NCI-H446 treated with DMSO at 0.1 percent for 48 hours (cell line): Measurements from ENCODE around the gene TPSAB1.
"Not testable (repeated sequence)": the region's sequence is repeated elsewhere in the genome, so short reads cannot be mapped to it uniquely, and the experiment has no call there.

Experiments used
- DNase-seq: peaks from one replicate; lab custom pipeline; 2025; lab: John Stamatoyannopoulos, UW

Gene TPSAB1

DNA sequence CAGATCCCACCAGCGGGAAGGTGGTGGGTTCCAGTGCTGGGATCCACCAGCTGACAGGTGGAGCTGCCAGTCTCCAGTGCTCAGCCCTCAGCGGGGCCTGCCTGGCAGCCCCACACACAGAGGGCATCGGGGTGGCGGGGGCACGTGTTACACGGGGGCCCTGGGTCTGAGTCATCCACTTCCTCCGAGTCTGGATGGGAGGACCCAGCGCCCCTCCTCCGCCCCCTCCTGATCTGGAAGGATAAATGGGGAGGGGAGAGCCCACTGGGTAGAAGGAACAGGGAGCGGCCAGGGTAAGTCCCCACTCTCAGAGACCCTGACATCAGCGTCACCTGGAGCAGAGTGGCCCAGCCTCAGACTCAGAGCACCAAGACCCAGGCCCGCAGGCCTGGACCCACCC, at the start of gene TPSAB1:
TSS of gene TPSAB1 (plus strand) at position 270 of the 400 bp plus-strand sequence. CDS start 234 bp downstream, outside the sequence.
- not testable (repeated sequence) for DNase-seq

DNA sequence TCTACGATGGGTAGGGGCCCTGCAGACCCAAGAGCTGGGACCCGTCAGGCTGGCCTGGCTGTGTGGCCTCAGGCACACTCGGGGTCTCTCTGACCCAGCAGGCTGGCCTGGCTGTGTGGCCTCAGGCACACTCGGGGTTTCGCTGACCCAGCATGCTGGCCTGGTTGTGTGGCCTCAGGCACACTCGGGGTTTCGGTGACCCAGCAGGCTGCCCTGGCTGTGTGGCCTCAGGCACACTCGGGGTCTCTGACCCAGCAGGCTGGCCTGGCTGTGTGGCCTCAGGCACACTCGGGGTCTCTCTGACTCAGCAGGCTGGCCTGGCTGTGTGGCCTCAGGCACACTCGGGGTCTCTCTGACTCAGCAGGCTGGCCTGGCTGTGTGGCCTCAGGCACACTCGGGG, 49.7 kb upstream of the TPSAB1 start:
- DNase-seq, result not testable (repeated sequence)

DNA sequence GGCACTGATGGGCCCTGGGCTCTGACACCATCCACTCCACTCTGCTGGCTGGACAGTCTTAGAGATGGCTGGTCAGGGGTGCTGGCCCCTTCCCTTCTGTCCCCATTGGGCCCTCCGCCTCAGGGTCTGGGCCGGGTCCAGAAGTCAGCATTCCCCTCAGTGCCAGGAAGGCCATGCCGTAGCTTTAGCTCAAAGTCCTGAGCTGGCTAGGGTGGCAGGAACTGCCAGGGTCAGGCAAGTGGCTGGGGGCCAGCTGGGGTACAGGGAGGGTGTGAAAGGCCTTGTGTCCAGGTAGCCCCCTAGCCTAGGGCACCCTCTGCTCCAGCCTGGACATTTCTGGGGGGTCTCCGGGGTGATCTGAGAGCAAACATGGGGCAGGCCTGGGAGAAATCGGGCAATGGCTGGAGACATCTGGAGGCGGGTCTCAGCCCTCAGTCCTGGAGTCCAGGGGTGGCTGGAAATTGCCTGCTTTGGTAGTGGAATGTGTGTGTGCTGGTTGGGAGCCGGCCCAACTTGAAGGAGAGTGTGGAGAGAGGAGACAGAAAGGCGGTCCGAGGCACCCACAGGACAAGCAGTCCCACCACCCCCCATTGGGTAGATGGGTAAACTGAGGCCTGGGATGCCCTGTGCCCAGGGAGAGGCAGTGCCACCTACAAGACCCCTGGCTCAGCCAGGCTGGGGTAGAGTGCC, 48.0 kb upstream of the TPSAB1 start:
- DNase-seq, result no peak

DNA sequence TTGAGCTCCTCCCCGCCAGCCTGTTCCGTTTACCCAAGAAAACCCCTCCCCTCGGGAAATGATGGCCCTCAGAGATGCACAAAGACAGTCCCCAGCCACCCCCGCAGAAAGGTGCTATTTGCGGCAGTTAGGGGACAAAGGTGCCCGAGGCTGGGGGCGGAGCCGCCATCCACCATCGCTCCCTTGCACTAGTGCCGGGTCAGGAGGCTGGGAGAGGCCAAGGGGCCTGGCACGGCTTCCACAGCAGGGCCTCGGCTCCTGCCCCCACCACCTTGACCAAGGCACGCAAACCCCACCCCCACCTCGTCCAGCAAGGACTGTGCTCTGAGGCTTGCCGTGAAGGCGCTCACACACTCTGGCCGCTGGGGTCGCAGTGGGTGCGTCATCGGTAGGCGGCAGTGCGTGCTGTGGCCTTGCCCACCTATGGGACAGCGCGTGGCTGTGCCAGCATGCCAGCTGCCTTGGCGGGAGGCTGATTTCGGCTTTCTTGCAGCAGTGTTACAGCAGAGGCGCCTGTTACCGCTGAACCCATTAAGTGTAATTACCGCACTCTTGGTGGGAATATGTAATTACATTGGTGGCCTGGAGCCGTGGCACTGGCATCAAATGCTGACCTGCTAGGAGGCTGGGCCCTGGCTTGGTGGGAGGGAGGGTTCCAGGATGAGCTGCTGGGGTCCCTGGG, 47.2 kb upstream of the TPSAB1 start:
- DNase-seq, result no peak

DNA sequence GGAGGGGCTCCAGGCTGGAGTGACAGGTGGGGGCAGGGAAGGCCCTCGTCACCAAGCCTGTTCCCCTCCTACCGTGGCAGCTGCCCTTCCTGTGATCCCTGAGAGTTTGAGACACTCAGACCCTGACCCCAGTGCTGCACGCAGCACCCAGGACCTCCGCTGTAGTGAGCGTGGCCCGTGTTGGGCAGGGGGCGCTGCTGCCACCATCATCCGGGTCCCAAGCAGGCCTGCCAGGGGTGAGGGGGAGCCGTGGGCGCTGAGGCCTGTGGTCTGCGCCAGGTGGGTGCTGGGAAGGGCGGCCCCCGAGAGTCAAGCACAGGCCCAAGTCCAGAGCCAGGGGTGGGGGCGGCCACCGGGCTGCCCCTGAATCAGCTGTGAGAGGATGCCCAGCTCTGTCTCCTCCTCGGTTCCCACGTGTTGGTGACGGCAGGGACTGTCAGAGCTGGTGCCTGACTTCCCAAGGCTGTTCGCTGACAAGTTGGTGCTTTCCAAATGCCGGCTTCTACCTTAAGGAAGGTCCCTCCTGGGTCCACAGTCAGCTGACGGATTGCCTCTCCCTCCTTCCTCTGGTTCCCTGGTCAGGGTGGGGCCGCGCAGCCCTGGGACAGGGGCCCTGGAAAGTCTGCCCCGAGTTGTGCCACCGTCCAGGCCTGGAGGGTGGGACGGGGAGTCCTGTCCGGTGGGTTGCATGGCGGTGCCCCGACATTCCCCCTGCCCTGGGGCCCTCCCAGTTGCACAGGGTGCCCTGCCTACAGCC, 46.5 kb upstream of the TPSAB1 start:
- DNase-seq, result no peak

DNA sequence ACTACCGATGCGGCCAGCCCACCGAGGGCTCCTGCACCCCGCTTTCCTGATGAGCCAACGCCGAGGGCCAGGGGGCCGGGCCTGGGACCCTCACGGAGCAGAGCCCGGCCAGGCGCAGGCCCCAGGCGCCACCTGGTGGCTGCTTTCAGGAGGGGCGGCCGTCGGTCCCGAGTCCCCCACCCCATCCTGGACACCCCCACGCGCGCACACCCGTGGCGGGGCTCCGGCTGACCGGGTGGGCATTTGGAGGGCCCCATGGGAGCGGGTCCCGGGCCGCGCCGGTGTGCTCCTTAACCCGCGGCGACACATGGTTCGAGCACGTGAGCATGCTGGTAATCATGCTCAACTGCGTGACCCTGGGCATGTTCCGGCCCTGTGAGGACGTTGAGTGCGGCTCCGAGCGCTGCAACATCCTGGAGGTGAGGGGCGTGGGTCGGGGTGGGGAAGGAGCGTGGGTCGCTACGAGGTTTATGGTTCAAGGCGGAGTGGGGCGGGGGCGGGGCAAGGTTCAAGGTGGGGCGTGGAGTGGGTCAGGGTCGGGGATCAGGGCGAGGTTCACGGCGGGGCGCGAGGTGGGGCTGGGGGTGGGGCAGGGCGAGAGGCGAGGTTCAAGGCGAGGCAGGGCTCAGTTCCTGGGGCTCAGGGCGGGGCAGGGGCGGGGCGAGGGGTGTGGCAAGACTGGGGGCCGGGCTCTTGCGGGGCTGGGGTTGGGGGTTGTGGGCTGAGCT, 45.7 kb upstream of the TPSAB1 start:
- DNase-seq, result no peak

DNA sequence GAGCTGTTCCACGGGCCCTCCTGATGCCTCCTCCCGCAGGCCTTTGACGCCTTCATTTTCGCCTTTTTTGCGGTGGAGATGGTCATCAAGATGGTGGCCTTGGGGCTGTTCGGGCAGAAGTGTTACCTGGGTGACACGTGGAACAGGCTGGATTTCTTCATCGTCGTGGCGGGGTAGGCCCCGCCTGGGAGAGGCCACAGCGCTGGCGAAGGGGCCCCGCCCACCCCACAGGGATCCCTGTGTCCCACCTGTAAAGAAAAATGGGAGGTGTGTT, 45.2 kb upstream of the TPSAB1 start:
- no peak for DNase-seq

DNA sequence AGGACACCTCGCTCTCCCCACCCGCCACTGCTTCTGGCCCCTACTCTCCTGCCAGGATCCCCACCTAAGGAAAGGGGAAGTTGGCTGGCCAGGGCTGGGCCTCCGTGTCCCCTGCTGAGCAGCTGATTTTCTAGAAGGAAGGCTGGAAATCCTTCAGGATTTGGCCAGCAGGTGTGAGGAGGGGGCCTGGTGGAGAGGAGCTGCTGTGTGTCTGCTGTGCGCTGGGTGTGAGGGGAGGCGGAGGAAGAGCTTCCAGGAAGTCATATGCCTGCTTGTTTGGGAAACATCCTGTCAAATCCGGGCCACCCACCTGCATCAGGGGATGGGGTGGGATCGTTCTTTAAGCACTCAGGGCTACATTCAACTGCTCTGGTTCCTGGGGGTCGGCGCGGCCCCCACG, 44.0 kb upstream of the TPSAB1 start:
- DNase-seq, result no peak

DNA sequence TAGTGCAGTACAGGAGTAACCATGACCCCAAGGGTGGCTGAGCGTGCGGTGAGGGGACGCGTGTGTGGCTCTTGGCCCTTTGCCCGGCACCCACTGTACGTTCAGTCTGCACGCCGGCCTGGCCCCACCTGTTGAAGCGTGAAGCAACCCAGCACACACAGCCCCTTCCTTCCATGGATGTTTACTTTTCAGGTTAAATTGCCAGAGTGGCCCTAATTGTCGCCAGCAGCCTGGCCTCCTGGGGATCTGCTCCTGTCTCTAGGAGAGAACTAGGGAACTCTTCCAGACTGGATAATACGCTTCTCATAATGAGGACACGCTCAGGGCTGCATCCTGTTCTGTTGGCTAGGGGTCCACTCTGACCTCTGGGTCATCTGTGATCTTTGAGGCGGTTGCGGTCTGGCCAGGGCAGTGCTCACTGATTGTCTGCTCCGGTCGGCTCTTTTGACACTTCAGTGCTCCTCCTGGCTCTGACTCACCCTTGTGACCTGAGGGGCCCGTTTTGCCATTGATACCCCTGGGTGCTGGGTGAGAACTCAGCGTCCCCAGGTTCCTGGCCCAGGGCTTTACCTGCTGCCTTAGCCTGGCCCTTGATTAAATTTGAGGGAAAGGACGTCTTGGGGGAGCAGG, 43.2 kb upstream of the TPSAB1 start:
- DNase-seq, result no peak

DNA sequence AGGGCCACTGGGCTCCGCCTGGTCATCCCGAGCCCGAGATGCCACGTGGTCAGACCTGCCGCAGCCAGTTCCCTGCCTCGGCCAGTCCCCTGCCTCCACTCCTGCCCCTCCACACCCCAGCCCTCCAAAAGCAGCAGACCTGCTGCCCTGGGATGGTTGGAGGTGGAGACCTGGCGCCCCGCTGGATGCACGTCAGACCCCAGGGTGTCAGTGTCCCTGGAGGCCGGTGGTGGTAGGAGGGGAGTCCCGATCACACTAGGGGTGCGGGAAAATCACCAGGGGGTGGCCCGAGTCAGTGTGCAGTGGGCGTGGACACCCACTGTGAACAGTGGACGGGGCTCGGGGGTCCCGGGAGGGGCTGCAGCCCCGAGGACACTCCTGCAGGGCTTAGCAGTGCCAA, 42.3 kb upstream of the TPSAB1 start:
- DNase-seq, result no peak

DNA sequence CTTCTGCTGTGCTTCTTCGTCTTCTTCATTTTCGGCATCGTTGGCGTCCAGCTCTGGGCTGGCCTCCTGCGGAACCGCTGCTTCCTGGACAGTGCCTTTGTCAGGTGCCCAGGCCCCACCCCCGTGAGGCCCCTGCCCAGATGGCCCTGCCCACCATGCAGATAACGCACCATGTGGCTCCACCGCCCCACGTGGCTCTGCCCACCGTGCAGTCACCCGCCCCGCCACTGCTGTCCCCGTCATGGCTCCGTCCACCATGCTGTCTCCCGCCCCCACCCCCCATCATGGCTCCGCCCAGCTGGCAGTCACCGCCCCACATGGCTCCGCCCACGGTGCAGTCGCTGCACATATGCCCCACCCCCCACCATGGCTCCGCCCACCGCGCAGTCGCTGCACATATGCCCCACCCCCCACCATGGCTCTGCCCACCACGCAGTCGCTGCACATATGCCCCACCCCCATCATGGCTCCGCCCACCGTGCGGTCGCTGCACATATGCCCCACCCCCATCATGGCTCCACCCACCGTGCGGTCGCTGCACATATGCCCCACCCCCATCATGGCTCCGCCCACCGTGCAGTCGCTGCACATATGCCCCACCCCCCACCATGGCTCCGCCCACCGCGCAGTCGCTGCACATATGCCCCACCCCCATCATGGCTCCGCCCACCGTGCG, 41.7 kb upstream of the TPSAB1 start:
- DNase-seq, result not testable (repeated sequence)

DNA sequence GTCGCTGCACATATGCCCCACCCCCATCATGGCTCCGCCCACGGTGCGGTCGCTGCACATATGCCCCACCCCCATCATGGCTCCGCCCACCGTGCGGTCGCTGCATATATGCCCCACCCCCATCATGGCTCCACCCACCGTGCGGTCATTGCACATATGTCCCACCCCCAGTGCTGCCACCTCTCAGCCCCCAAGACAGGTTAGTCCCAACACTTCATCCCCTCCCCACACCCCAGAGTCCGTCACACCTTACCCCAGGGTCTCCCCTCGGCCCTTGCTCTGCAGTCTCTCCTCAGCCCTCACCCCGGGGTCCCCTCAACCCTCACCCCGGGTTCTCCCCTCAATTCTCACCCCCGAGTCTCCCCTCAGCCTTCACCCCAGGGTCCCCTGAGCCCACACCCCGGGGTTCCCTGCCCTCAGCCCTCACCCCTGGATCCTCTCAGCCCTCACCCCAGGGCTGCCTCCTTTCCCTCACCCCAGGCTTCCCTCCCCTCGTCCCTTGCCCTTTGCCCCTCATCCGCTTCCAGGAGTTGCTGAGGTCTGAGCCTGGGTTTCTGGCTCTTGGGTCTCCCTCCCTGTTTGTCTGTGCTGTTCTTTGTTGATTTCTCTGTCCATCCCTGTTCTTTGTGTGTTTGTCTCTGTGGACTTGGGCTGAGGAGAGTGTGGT, 41.0 kb upstream of the TPSAB1 start:
- DNase-seq, result no peak

DNA sequence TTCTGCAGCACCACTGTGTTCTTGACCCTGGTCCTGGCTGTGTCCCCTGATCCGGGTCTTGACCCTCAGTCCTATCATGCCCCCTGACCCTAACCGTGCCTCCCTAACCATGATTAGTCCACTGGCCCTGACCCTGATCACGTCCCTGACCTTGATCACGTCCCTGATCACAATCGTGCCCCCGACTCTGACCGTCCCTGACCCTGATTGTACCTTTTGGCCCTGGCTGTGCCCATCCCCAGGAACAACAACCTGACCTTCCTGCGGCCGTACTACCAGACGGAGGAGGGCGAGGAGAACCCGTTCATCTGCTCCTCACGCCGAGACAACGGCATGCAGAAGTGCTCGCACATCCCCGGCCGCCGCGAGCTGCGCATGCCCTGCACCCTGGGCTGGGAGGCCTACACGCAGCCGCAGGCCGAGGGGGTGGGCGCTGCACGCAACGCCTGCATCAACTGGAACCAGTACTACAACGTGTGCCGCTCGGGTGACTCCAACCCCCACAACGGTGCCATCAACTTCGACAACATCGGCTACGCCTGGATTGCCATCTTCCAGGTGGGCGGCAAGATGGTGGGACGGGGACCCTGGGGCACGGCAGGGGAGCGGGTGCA, 40.4 kb upstream of the TPSAB1 start:
- DNase-seq, result no peak

DNA sequence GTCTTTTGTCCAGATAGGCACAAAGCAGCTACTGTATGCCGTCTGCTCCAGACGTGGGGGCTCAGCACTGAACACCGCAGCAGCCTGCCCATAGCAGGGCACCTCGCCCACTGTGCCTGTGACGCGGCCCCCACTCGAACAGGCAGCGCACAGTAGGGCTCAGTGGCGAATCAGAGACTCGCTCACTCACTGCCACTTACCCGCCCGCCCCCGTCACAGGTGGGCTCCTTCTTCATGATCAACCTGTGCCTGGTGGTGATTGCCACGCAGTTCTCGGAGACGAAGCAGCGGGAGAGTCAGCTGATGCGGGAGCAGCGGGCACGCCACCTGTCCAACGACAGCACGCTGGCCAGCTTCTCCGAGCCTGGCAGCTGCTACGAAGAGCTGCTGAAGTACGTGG, 39.1 kb upstream of the TPSAB1 start:
- DNase-seq, result no peak

DNA sequence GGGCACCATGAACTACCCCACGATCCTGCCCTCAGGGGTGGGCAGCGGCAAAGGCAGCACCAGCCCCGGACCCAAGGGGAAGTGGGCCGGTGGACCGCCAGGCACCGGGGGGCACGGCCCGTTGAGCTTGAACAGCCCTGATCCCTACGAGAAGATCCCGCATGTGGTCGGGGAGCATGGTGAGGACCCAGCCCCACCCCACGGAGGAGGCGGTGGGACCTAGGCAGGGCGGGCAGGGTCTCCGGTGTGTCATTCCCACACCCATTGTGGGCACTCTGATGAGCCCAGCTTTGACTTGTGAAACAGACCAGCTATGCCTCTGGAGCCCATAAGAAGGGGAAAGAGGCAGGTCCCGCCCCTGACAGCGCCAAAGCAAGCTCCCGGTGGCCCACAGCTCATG, 38.2 kb upstream of the TPSAB1 start:
- DNase-seq, result no peak

DNA sequence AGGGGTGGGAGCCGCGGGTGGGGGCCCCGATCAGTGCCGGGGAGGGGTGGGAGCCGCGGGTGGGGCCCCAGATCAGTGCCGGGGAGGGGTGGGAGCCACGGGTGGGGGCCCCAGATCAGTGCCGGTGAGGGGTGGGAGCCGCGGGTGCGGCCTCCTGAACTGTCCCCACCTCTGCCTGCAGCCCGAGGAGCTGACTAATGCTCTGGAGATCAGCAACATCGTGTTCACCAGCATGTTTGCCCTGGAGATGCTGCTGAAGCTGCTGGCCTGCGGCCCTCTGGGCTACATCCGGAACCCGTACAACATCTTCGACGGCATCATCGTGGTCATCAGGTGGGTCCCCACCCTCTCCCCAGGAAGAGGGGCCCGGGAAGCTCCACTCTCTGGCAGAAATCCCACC, 35.6 kb upstream of the TPSAB1 start:
- no peak for DNase-seq

DNA sequence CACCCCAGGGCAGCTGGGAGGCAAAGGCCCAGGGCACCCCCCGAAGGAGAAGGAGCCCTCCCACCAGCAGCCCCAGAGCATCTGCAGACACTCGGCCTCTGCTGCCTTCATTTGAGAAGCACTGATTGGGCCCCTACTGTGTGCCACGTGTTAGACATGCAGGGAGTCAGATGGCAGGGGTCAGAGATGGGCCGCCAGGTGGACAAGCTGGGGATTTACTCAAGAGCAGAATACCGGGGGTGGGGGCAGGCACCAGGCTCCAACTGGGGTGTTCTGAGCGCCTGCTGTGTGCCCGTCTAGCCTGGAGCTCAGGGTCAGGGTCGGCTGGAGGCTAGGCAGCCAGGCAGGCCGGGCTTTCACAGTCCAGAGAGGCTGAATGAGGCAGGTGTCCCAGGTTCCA, 34.2 kb upstream of the TPSAB1 start:
- no peak for DNase-seq

DNA sequence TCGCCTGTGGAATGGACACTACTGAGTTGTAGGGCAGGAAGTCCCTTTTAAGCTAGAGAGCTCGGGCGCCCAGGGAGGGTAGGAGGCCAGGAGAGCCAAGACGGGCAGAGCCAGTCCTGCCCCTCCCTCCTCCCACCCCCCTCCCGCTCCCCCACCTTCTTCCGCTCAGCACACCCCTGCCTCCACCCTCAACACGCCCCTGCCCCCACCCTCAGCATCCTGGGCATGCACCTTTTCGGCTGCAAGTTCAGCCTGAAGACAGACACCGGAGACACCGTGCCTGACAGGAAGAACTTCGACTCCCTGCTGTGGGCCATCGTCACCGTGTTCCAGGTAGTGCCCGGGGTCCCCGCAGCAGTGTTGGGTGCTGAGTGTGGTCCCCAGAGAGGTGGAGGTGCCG, 33.7 kb upstream of the TPSAB1 start:
- DNase-seq, result no peak

DNA sequence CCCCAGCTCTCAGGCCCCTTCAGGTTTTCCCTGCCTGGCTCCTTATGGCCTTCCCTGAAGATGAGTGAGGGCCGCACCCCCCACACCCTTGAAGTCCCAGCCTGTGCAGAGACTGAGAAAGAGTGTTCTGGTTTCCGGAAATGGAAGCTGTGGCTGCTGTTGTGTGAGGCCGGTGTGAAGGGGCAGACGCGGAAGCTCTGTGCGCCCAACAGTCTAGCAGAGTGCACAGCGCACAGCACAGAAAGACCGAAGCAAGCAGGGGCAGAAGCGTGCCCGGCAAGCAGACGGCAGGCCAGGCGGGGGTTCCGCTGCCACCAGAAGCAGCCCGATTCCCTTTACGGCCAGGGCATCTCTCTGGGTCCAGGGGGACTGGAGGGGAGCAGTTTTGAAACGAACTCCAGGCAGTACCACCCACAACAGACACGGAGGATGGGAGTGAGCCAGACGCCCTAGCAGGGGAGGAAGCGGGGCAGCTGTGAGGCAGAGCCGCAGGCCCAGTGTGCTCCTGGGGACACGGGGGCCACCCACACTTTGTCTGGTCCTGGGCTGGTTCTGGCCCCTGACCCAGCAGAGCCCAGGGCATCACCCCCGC, 32.2 kb upstream of the TPSAB1 start:
- no peak for DNase-seq

DNA sequence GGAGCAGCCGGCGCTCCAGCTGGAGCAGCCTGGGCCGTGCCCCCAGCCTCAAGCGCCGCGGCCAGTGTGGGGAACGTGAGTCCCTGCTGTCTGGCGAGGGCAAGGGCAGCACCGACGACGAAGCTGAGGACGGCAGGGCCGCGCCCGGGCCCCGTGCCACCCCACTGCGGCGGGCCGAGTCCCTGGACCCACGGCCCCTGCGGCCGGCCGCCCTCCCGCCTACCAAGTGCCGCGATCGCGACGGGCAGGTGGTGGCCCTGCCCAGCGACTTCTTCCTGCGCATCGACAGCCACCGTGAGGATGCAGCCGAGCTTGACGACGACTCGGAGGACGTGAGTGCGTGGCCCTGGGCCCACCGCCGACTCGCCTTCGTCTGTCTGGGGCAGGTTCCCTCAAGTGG, 31.4 kb upstream of the TPSAB1 start:
- no peak for DNase-seq
